Mesothelial cell of epicardium (in vitro differentiated cells): ENCODE measurements around the gene RAB11FIP3. TPM values are rescaled to one million over a fixed set of nuclear protein-coding genes. Genes with fewer than 3 reads are reported as not detected.

Experiments used
- DNase-seq, 2 experiments: peaks; one replicate each; pipeline ENCODE4 v3.0.0; 2021; ENCODE audit warnings: low spot score in 2 of 2; ENCODE audit not compliant: unreplicated experiment in 2 of 2
- H3K27ac Mint-ChIP-seq: 2 replicates; pipeline ENCODE4 v1.8.0; 2021; ENCODE audit warnings: mixed read lengths
- H3K27me3 Mint-ChIP-seq: 2 replicates; pipeline ENCODE4 v1.8.0; 2021; ENCODE audit warnings: low read depth, mixed read lengths
- H3K36me3 Mint-ChIP-seq: 2 replicates; pipeline ENCODE4 v1.8.0; 2021; ENCODE audit warnings: mixed read lengths
- H3K4me1 Mint-ChIP-seq: 2 replicates; pipeline ENCODE4 v1.8.0; 2021; ENCODE audit warnings: mixed read lengths
- H3K4me3 Mint-ChIP-seq: 2 replicates; pipeline ENCODE4 v1.8.0; 2021; ENCODE audit warnings: mild to moderate bottlenecking, moderate library complexity, mixed read lengths
- H3K9me3 Mint-ChIP-seq: 2 replicates; pipeline ENCODE4 v1.8.0; 2021; ENCODE audit warnings: mixed read lengths
- microRNA-seq: library from miRNA; unstranded; fragments of <30 nt; microRNA quantifications from one replicate; pipeline ENCODE4 v1.2.0, GENCODE V29; 2021; ENCODE audit warnings: inconsistent platforms, mixed read lengths
- total RNA-seq: library from RNA; stranded (reverse); gene quantifications from 3 replicates; pipeline ENCODE4 v1.2.1, GENCODE V29; 2021
- TF ChIP-seq, protein P1 (sequence below): fragments of 200-600 bp; sonication (generic); IDR thresholded peaks from one replicate; pipeline ENCODE4 v1.5.0; 2021; ENCODE audit warnings: antibody characterized with exemption; ENCODE audit not compliant: unreplicated experiment

Gene RAB11FIP3
- total RNA-seq, 1 donor from 2014 or later, result 68.8 TPM

DNA sequence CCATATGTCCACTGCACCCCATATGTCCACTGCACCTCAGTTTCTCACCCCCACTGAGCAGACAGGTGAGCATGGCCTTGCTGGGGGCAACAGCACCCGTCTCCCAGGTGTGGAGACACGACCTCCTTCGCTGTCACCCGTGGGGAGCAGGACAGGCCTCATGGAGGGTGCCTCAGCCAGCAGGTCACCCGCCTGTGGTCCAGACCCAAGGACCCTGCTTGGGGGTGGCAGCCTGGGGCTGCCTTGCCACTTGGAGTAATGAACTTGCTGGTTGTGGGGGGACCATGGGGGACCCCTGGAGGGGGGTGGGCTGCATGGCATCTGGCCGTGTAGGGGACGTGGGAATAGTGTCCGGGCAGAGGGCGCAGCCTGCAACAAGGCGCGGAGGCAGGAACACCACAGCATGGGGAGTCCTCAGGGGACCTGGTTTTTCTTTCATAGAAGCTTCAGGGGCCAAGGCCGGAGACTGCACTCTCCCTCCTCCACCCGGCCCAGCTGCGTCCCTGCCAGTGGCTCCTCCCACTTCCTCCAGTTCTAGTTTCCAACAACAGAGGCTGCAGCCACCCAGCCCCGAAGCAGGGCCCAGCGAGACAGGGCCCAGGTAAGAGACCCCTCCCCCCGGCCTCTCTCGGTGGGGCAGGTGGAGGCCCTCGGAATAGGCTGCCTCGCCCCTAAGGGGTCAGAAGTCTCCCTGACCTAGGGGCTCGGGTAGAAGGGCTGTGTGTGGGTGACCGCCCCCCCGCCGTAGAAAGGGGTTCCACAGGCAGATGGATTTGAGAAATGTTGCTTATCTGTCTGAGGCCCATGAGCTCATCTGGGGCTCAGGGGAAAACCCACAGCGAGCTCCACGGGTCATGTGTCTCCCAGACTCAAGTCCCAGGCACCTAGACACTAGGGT lies 141.3 kb downstream of the RAB11FIP3 start, which contains the start of gene NHLRC4:
Gene NHLRC4 (plus strand): TSS at position 531 of the 898 bp plus-strand sequence. CDS start 1,043 bp downstream, outside the sequence.
- Mint-ChIP-seq H3K4me3 (peak within 1 kb of the TSS; percentile 43), H3K27ac (peak within 1 kb of the TSS; percentile 72), H3K27me3 (peaks cover 14% of the 10 kb centered on the region), H3K36me3 (no peaks in the 10 kb centered on the region), H3K9me3 (no peaks in the 10 kb centered on the region), H3K4me1 (peaks cover 35% of the 10 kb centered on the region)
- no peak for DNase-seq
- TF ChIP-seq, protein P1, sequence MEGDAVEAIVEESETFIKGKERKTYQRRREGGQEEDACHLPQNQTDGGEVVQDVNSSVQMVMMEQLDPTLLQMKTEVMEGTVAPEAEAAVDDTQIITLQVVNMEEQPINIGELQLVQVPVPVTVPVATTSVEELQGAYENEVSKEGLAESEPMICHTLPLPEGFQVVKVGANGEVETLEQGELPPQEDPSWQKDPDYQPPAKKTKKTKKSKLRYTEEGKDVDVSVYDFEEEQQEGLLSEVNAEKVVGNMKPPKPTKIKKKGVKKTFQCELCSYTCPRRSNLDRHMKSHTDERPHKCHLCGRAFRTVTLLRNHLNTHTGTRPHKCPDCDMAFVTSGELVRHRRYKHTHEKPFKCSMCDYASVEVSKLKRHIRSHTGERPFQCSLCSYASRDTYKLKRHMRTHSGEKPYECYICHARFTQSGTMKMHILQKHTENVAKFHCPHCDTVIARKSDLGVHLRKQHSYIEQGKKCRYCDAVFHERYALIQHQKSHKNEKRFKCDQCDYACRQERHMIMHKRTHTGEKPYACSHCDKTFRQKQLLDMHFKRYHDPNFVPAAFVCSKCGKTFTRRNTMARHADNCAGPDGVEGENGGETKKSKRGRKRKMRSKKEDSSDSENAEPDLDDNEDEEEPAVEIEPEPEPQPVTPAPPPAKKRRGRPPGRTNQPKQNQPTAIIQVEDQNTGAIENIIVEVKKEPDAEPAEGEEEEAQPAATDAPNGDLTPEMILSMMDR, result no peak

DNA sequence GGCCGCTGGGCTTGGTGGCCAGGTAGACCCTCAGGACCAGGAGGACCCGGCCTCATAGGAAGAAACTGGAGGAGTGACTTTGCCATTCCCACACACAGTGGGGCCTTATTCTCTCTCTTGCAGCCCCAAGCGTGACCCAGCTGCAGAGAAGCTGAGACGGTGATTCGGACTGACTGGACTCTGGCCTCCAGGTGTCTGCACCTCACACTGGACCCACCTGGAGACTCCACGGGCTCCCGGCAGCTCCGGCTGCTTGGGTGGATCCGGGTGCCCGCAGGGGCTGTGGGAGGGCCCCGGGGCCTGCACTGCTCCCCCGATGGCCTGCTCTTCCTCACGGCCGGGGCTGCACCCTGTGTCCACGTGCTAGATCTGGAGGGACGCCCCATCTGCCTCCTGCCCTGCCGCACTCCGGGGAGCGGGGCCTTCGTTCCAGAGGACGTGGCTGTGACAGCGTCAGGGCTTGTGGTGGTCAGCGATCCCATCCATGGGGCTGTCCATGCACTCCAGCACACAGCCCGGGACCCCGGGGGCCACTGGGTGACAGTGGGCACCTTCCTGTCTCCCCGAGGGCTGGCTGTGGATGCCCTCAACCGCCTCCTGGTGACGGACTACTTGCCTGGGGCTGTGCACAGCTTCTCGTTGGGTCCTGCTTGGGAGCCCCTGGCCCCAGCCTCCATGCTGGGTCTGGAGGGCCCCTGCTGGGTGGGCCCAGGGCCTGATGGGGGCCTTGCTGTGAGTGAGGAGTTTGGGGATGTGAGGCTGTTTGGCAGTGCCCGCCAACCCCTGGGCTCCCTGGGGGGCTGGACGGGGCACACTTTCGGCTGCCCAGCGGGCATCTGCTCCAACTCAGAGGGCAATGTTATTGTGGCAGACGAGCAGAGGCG lies 142.2 kb downstream of the RAB11FIP3 start:
- Mint-ChIP-seq H3K27ac (peak overlapping the region; percentile 72), H3K36me3 (no peaks in the 10 kb centered on the region), H3K4me3 (peak overlapping the region; percentile 43), H3K27me3 (peaks cover 5% of the 10 kb centered on the region), H3K9me3 (no peaks in the 10 kb centered on the region), H3K4me1 (peaks cover 38% of the 10 kb centered on the region)
- TF ChIP-seq, protein P1, result no peak
- no peak for DNase-seq

DNA sequence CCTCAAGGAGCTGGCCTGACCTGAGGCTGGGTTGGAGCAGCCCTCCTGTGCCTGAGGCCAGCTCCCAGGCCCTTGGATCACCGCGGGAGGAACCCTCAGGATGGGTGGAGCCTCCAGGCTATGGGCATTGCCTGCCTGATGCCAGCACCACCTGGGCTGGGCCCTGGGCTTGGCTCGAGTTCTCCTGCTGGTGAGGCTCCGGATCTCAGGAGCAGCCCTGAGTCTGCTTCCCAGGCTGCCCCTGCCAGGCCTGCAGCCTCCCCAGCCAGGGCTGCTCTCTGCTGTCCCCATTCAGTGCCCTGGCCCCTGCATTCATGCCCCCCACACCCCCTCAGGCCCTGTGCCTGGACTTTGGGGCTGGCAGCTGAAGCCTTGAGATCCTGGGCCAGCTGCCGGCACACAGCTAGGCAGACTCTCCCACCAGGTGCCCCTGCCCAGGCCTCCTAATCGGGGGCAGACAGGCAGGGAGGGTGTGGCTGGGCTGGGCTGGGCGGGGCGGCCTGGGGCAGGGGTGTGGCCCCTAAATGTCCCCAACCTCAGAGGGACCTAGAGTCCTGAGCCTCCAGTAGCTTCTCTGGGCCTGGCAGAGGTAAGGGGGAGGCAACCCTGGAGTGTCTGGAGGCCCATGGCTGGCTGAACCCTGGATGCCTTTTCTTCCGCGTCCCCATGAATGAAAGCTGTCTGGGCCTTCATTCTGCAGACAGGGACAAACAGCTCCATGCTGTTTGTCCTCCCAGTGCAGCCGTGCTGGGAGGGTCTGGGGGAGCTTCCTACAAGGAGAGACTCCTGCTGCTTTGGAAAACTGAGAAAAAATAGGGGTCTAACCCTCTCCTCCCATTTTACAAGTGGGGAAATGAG lies 143.2 kb downstream of the RAB11FIP3 start:
- Mint-ChIP-seq H3K27ac (peak overlapping the region; percentile 96), H3K27me3 (no peaks in the 10 kb centered on the region), H3K4me3 (peak overlapping the region; percentile 86), H3K36me3 (no peaks in the 10 kb centered on the region), H3K9me3 (no peaks in the 10 kb centered on the region), H3K4me1 (peaks cover 38% of the 10 kb centered on the region)
- TF ChIP-seq, protein P1, result no peak
- no peak for DNase-seq

DNA sequence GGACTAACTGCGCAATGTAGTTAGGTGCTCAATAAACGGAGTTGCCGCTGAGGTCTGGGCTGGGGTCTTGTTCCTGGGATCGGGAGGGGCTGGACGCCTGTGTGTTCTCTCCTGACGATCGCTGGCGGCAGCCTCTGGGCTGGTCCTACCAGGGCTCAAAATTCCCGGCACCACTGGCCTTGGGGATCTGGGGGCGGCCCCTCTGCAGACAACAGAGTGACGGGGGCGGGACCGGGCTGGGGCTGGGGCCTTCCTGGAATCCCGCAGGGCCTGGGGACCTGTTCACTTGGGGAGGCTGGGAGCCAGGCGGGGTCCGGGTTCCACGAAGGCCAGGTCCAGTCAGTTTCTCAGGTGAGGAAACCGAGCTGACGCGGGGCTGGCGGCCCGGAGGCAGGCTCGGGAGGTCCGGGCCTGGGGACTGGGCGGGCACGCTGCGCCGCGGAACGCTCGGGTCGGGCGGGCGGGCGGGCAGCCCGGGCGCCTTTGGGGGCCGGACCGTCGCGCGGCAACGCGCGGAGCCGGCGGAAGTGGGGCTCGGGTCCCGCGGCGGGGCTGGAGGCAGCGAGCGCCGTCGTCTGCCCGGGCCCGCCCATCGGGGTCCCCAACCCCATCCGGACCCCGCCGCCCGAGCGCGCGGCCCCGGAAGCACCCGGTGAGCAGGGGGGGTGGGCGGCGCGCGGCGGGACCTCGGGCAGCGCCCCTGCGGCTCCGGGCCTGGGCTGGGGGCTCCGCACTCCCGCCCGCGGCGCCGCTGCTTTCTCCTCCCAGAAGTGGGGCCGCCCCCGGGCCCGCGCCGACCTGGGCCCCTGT lies 144.2 kb downstream of the RAB11FIP3 start, which contains the start of gene PIGQ:
Gene PIGQ (plus strand): TSS at position 524 of the 810 bp plus-strand sequence. CDS start 4,107 bp downstream, outside the sequence.
- Mint-ChIP-seq H3K27ac (peak within 1 kb of the TSS; percentile 96), H3K36me3 (no peaks in the 10 kb centered on the region), H3K4me3 (peak within 1 kb of the TSS; percentile 86), H3K4me1 (peaks cover 38% of the 10 kb centered on the region), H3K27me3 (no peaks in the 10 kb centered on the region), H3K9me3 (no peaks in the 10 kb centered on the region)
- TF ChIP-seq, protein P1, result no peak
- peak in 1 of 2 experiments; percentile 72 for DNase-seq

Small RNAs within 50 kb of the gene (microRNA-seq; reads per million reads assigned to microRNA genes)
- gene MIR3176 (1.2 reads per million), gene MIR5587 (2.1 reads per million)

Other genes starting within 250 kb of the RAB11FIP3 start
- not detected in 3 replicates for gene HBA1, start 249.0 kb upstream of the RAB11FIP3 start, total RNA-seq
- 0.60 to 1.1 TPM (median 0.91 TPM) in 3 replicates for gene HBQ1, start 245.2 kb upstream of the RAB11FIP3 start, total RNA-seq
- 191 to 203 TPM (median 193 TPM) in 3 replicates for gene LUC7L, start 196.2 kb upstream of the RAB11FIP3 start, total RNA-seq
- gene FAM234A, start 190.8 kb upstream of the RAB11FIP3 start, total RNA-seq, result 133 to 137 TPM (median 137 TPM) in 3 replicates
- gene RGS11, start 149.7 kb upstream of the RAB11FIP3 start, total RNA-seq, result 3.4 to 4.0 TPM (median 3.5 TPM) in 3 replicates
- 3.6 to 4.8 TPM (median 4.7 TPM) in 3 replicates for gene ARHGDIG, start 145.1 kb upstream of the RAB11FIP3 start, total RNA-seq
- gene PDIA2, start 142.5 kb upstream of the RAB11FIP3 start, total RNA-seq, result 2.1 to 3.3 TPM (median 2.7 TPM) in 3 replicates
- gene AXIN1, start 72.9 kb upstream of the RAB11FIP3 start, total RNA-seq, result 31.1 to 34.0 TPM (median 33.2 TPM) in 3 replicates
- 75.3 to 75.9 TPM (median 75.9 TPM) in 3 replicates for gene MRPL28, start 55.1 kb upstream of the RAB11FIP3 start, total RNA-seq
- 48.6 to 51.4 TPM (median 49.0 TPM) in 3 replicates for gene PGAP6, start 43.7 kb upstream of the RAB11FIP3 start, total RNA-seq
- 252 to 258 TPM (median 253 TPM) in 3 replicates for gene NME4, start 28.4 kb upstream of the RAB11FIP3 start, total RNA-seq
- gene DECR2, start 23.8 kb upstream of the RAB11FIP3 start, total RNA-seq, result 29.3 to 35.4 TPM (median 31.2 TPM) in 3 replicates
- 48.2 to 49.1 TPM (median 48.7 TPM) in 3 replicates for gene CAPN15, start 102.1 kb downstream of the RAB11FIP3 start, total RNA-seq
- gene PRR35, start 134.7 kb downstream of the RAB11FIP3 start, total RNA-seq, result 0.25 TPM in 1 of 3 replicates, not detected in the others
- 2.3 to 3.0 TPM (median 2.7 TPM) in 3 replicates for gene NHLRC4, start 141.4 kb downstream of the RAB11FIP3 start, total RNA-seq
- 78.5 to 86.7 TPM (median 84.8 TPM) in 3 replicates for gene PIGQ, start 144.3 kb downstream of the RAB11FIP3 start, total RNA-seq
- 23.2 to 26.2 TPM (median 25.5 TPM) in 3 replicates for gene RAB40C, start 164.4 kb downstream of the RAB11FIP3 start, total RNA-seq
- 0.47 to 0.94 TPM (median 0.84 TPM) in 3 replicates for gene WFIKKN1, start 205.3 kb downstream of the RAB11FIP3 start, total RNA-seq
- gene METTL26, start 210.7 kb downstream of the RAB11FIP3 start, total RNA-seq, result 72.1 to 74.0 TPM (median 73.2 TPM) in 3 replicates
- gene MCRIP2, start 216.2 kb downstream of the RAB11FIP3 start, total RNA-seq, result 20.5 to 24.6 TPM (median 21.7 TPM) in 3 replicates
- gene WDR90, start 223.7 kb downstream of the RAB11FIP3 start, total RNA-seq, result 75.9 to 86.9 TPM (median 77.2 TPM) in 3 replicates
- 190 to 207 TPM (median 194 TPM) in 3 replicates for gene RHOT2, start 242.5 kb downstream of the RAB11FIP3 start, total RNA-seq